ENCODE results near the gene RPS18.

RPS18 gene

DNA sequence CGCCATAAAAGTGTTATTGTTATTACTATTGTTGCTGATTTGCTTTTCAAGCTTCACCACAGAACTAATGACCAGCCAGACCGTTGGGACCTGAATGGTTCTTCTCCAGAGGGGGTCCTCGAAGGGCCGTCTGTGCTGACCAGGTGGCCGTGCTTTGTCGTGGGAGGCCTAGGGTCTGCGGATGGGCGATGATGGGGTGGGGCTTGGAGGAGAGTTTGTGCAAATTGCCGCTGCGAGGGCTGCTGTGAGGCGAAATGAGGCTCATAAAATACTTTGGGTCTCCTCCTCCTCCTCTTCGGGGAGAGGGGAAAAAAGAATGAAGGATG, 51.7 kb downstream of the RPS18 start:
- H3K4me2 ChIP-seq (ENCODE audit: low read depth, low read length, poor library complexity, severe bottlenecking) = peak overlapping the region; percentile 64
- peak overlapping the region; percentile 92 for H3K27ac ChIP-seq (ENCODE audit: low read depth, low read length)
- no peaks in the 10 kb centered on the region for H3K9me2 ChIP-seq (replicated peaks; ENCODE audit: insufficient read depth, low read length)
- peaks cover 34% of the 10 kb centered on the region for H3K79me2 ChIP-seq (ENCODE audit: insufficient read depth, low read length)
- H2AFZ ChIP-seq (ENCODE audit: low read depth, low read length, severe bottlenecking) = peak overlapping the region; percentile 2
- peaks cover 17% of the 10 kb centered on the region for H3K36me3 ChIP-seq (ENCODE audit: low read length)
- H3K9me3 ChIP-seq (ENCODE audit: insufficient read depth, low read length) = no peaks in the 10 kb centered on the region
- peak overlapping the region; percentile 54 for H3K4me3 ChIP-seq (ENCODE audit: insufficient read depth, low read length, poor library complexity, severe bottlenecking)
- peak overlapping the region; percentile 94 for H3K9ac ChIP-seq (ENCODE audit: low read length)
- peaks cover 37% of the 10 kb centered on the region for H3F3A ChIP-seq (ENCODE audit: insufficient read depth)
- no peaks in the 10 kb centered on the region for H3K27me3 ChIP-seq (ENCODE audit: low read length)
- no peak for TF ChIP-seq EZH2phosphoT487 (conservative IDR thresholded peaks at IDR 0.05; ENCODE audit: low read length)
- TF ChIP-seq, protein P1, sequence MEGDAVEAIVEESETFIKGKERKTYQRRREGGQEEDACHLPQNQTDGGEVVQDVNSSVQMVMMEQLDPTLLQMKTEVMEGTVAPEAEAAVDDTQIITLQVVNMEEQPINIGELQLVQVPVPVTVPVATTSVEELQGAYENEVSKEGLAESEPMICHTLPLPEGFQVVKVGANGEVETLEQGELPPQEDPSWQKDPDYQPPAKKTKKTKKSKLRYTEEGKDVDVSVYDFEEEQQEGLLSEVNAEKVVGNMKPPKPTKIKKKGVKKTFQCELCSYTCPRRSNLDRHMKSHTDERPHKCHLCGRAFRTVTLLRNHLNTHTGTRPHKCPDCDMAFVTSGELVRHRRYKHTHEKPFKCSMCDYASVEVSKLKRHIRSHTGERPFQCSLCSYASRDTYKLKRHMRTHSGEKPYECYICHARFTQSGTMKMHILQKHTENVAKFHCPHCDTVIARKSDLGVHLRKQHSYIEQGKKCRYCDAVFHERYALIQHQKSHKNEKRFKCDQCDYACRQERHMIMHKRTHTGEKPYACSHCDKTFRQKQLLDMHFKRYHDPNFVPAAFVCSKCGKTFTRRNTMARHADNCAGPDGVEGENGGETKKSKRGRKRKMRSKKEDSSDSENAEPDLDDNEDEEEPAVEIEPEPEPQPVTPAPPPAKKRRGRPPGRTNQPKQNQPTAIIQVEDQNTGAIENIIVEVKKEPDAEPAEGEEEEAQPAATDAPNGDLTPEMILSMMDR (IDR thresholded peaks at IDR 0.05; ENCODE audit: insufficient read depth, low read length, poor library complexity, severe bottlenecking) = no peak
- no peaks in the 10 kb centered on the region; the same call in 1 of the 2 replicates for H4K20me1 ChIP-seq (ENCODE audit: low read depth, low read length)

GRCh38 chr6:33324125-33324524, 52.2 kb downstream of the RPS18 start:
- Histone ChIP-seq H3K9me2 (replicated peaks; ENCODE audit: insufficient read depth, low read length) (no peaks in the 10 kb centered on the region), H3K27me3 (ENCODE audit: low read length) (no peaks in the 10 kb centered on the region), H3K36me3 (ENCODE audit: low read length) (peaks cover 13% of the 10 kb centered on the region; the same call in 1 of the 2 replicates), H4K20me1 (ENCODE audit: low read depth, low read length) (no peaks in the 10 kb centered on the region; the same call in 1 of the 2 replicates), H3K27ac (ENCODE audit: low read depth, low read length) (peak overlapping the region; percentile 92), H3K79me2 (ENCODE audit: insufficient read depth, low read length) (peaks cover 34% of the 10 kb centered on the region), H3K9ac (ENCODE audit: low read length) (peak overlapping the region; percentile 94), H3F3A (ENCODE audit: insufficient read depth) (peaks cover 32% of the 10 kb centered on the region), H3K9me3 (ENCODE audit: insufficient read depth, low read length) (no peaks in the 10 kb centered on the region), H3K4me3 (ENCODE audit: insufficient read depth, low read length, poor library complexity, severe bottlenecking) (peak overlapping the region; percentile 54), H2AFZ (ENCODE audit: low read depth, low read length, severe bottlenecking) (peak overlapping the region; percentile 2), H3K4me2 (ENCODE audit: low read depth, low read length, poor library complexity, severe bottlenecking) (peak overlapping the region; percentile 64)
- TF ChIP-seq, protein P1 (IDR thresholded peaks at IDR 0.05; ENCODE audit: insufficient read depth, low read length, poor library complexity, severe bottlenecking) = no peak
- TF ChIP-seq EZH2phosphoT487 (conservative IDR thresholded peaks at IDR 0.05; ENCODE audit: low read length) = no peak

All from SU-DHL-6 (cell line).